GM19043 (cell line): ENCODE measurements around the gene ZNF780A.
"Not testable (repeated sequence)": the region's sequence is repeated elsewhere in the genome, so short reads cannot be mapped to it uniquely, and the experiment has no call there.

Source experiments
- ATAC-seq: cut with Tn5 transposase; IDR thresholded peaks from one replicate; pipeline ENCODE4 v1.9.1; 2021; ENCODE audit warnings: low read depth; ENCODE audit not compliant: unreplicated experiment

The ZNF780A gene

DNA sequence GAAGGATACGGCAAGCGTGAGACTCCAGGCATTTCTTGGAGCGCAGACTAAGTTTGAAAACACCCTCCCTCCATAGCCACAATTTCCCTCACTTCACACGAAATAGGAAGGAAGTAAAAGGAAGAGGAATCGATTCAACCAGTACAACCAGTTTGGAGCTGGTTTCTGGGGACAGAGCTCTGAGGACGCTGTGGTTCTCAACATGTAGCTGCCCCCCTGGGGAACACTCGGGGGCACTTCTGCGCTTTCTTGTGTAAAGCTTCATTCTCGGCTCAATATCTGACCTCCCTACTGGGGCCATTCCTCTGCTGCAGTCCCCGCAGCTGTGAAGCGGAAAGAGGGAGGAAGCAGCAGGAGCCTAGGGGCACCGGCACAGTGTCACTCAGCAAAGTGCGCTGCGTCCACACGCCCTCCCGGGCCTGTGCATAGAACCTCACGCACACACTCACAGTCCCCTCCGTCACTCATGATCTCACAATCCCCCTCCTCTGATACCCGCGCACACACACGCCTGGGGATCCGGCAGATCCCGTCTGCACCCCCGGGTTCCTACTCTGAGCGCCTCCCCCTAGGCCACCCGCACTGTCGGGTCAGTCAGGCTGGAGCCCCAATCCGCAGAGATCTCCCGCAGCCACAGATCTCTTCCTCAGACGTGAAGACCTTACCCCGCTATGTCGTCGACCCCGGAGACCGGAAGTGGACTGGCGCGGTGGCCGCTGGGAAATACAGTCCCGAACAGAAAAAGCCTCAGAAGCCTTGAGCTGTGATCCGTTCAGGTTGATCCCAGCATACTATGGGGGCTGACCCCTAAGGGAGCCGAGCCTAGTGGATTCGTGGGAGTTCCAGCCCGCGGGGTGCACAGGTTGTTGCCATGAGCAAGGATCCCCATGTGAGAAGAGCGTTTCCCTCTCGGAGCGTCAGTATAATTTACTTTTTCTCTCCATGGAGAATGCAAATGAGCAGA is at the start of gene ZNF780A:
TSS of gene ZNF780A (minus strand) at position 703 of the 964 bp plus-strand sequence. CDS start 6,190 bp downstream, outside the sequence.
- ATAC-seq = peak; percentile 51

DNA sequence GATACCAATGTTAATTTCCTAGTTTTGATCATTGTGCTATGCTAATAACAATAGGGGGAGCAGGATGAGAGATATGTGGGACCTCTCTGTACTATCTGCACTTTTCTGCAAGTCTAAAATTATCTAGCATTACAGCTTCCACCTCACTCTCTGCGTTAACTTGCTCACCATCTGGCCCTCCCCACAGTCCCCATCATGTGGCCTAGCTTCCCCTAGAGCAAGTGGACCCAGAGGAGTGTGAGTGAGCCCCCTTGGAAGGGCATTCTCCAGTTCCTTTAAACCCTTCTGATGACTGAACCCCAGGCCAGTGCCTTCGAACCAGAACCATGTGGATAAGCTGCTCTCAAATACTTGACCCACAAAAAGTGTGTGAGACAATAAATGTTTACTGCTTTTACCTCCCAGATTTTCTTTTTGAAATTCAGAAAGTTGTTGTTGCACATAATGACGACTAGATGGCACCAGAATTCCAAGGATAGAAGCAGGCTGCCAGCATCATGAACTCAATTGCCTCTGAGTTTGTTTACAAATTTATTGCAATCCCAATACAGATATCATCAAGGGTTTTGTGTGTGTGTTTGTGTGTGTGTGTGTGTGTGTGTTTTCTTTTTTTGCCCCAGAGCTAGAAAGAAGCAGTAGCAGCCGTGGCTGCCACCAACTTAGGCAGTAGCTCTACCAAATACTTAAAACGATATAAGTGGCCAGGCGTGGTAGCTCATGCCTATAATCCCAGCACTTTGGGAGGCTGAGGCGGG is 49.0 kb upstream of the ZNF780A start:
- no peak for ATAC-seq

DNA sequence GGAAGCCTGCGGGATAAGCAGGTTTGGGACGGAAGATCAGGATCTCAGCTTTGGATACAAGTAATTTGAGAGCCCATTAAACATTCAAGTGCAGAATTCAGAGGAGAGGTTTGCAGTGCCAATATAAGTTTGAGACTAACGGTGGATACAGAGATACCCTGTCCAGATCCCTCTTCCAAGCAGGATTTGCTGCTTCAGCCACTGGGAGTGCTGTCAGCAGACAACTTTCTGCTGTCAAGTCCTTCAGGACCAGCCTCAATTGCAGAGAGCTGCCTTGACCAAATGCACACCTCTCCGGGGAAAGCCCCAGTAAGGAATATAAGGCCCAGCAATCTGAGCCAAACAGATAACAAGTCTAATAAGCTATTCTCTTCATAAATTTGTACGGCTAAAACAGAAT is 46.1 kb upstream of the ZNF780A start:
- ATAC-seq = no peak

DNA sequence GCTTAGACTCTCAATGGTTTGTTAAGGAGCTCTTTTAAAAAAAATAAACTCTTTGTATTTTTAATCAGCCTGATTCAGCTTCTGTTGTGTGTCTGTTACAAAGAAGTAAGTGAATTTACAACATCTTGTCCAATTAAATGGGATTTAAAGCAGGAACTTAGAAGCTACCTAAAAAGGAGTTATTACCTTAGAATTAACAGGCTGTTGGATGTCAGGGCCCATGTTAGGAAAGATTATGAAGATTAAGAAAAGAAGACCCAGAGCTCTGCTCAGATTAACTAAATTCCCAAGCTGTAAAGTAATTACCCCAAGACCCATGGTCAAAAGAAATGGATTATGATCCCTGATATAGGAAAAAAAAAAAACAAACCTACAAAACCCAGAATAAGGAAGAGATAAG is 44.1 kb upstream of the ZNF780A start:
- no peak for ATAC-seq

DNA sequence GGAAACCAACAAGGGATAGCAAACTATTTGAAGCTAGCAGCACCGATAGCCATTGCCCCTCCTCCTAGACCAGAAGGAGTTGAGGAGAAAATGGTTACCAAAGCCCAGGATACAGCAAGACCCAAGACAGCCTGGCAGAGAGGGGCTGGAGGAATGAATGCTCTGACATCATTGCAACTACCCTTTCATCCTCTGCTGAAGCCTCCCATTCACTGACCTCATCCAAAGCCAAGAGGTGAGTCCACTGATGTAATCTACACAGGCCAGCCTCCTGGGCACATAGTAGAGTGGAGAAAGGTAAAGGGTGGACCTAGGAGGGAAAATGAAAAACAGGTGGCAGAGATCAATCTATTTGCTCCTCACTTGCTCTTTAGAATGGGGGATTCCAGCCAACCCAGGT is 42.7 kb upstream of the ZNF780A start:
- ATAC-seq = no peak

DNA sequence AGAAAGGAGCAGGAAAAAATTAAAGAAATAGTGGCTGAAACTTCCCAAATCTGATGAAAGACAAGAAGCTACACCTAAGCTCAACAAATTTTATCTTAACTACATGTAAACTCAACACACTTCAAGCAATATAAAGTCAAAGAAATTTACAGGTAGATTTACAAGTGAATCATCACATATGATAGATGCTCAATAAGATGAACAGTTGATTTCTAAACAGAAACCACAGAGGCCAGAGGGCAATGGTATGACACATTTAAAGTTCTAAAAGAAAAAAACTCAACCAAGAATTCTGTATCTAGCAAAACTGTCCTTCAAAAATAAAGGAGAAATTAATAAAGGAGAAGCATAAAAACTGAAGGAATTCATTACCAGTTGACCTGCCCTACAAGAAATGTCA is 39.3 kb upstream of the ZNF780A start:
- no peak for ATAC-seq

DNA sequence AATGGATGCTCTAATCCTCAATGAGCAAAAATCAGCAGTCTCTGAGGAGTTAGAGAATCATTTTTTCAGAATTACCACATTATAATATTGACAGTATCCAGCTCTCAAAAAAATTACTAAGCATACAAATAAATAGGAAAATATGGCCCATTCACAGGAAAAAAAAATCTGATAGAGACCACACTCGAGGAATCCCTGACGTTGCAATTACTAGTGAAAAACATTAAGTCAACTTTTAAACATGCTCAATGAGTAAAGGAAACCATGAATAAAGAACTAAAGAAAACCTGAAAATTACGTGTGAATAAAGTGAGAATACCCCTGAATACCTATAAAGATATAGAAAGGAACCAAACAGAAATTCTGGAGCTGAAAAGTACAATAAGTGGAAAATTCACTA is 38.7 kb upstream of the ZNF780A start:
- no peak for ATAC-seq

DNA sequence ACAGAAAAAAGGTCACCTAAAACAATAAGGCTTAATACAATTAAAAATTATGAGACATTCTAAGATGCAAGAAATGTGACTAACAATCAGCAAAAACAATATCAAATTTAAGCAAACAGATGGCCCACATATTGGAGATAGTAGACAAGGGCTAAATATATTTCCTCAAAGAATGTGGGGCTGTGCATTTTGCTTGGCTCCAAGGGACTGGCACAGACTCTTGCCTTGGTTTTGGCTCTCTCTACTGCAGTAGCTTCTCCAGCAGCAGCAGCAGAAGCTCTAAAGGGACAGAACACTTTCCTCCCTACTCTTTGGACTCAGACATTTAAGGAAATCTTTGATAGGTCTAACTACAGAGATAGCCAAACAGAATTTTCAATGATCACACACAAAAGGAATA is 38.2 kb upstream of the ZNF780A start:
- ATAC-seq = no peak

DNA sequence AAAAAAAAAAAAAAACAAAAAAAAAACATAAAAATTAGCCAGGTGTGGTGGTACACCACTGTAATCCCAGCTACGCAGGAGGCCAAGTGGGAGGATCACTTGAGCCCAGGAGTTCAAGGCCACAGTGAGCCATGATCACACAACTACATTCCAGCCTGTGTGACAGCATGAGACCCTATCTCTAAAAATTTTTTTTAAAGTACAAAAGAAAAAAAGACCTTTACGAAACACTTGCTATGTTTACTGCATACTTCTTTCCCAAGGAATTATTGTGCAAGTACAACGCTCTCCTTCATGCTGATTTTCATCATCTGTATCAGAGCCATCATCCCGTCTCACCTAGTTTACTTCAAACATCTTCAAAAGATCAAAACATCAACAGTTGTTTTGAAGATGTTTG is 28.6 kb upstream of the ZNF780A start:
- ATAC-seq = no peak

DNA sequence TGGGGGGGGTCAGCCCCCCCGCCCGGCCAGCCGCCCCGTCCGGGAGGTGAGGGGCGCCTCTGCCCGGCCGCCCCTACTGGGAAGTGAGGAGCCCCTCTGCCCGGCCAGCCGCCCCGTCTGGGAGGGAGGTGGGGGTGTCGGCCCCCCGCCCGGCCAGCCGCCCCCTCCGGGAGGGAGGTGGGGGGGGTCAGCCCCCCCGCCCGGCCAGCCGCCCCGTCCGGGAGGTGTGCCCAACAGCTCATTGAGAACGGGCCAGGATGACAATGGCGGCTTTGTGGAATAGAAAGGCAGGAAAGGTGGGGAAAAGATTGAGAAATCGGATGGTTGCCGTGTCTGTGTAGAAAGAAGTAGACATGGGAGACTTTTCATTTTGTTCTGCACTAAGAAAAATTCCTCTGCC is 27.9 kb upstream of the ZNF780A start:
- not testable (repeated sequence) for ATAC-seq

DNA sequence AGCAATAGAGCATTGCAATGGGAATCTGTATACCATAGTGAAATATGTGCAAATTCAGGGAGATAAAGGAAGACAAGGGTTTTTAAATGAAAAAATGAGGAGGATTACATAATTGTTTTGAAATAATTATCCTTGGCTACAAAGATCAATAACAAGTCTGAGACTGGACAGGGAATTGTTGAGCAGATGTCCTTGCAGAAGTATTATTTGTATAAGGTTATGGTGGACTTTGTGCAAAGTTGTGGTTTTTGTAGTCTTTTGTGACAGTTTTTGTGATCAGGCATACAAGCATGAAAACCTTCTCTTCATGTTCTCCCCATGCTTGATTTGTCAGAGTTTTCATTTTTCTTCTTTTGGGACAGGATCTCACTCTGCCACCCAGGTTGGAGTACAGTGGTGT is 25.3 kb upstream of the ZNF780A start:
- no peak for ATAC-seq

DNA sequence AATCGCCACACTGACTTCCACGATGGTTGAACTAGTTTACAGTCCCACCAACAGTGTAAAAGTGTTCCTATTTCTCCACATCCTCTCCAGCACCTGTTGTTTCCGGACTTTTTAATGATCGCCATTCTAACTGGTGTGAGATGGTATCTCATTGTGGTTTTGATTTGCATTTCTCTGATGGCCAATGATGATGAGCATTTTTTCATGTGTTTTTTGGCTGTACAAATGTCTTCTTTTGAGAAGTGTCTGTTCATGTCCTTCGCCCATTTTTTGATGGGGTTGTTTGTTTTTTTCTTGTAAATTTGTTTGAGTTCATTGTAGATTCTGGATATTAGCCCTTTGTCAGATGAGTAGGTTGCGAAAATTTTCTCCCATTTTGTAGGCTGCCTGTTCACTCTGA is 23.4 kb upstream of the ZNF780A start:
- not testable (repeated sequence) for ATAC-seq

DNA sequence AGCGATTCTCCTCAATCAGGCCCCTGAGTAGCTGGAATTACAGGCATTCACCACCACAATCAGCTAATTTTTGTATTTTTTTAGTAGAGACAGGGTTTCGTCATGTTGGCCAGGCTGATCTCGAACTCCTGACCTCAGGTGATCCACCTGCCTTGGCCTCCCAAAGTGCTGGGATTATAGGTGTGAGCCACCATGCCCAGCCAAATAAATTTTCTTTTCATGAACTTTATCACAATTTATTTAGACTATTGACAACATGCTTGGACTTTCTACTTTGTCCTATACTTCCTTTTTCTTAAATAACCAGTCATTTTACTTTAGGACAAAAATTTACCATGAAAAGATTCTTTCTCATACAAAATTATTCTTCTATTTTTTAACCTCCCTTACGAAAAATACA is 21.5 kb upstream of the ZNF780A start:
- ATAC-seq = not testable (repeated sequence)

DNA sequence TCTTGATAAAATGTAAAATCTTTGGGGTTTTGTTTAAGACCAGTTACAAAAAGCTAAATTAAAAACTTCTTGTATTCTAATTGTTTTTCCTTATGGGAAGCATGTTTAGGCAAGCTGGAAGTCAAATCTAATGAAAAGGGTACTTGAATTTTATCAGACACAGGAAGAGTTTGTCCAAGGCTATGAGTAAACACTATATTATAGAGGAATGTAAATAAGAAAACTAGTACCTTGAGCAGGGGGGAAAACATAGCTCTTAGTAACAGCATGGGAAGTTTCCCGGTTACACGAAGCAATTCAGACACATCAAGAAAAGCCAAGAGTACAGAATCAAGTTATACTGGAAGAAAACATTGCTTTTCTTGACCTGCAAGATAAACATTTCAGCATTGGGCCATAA is 19.8 kb upstream of the ZNF780A start:
- ATAC-seq = no peak

DNA sequence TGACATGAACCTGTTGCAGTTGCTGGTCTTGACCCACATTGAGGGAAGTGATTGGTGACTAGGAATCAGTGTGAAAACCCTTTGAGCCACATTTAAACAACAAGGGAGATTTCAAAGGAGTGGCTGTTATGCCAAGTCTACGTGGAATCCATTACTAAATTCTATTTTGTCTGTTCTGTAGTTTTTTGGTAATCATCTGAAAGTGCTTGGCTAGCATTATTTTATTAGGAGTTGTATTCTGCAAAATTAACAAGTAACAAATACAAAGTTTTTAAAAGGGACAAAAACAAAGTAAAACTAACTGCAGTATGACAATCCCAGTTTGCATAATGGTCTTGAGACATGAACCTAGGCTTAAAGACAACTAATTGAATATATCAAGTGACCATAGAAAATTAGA is 14.0 kb upstream of the ZNF780A start:
- ATAC-seq = no peak

DNA sequence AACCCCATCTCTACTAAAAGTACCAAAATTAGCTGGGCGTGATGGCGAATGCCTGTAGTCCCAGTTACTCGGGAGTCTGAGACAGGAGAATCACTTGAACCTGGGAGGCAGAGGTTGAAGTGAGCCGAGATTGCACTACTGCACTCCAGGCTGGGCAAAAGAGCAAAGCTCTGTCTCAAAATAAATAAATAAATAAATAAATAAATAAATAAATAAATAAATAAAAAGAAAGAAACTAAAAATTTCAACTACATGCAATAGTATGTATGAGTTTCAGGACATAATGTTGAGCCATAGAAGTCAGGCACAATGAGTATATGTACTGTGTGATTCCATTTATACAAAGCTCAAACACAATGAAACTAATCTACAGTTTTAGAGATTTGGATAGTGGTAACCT is 12.9 kb upstream of the ZNF780A start:
- no peak for ATAC-seq

DNA sequence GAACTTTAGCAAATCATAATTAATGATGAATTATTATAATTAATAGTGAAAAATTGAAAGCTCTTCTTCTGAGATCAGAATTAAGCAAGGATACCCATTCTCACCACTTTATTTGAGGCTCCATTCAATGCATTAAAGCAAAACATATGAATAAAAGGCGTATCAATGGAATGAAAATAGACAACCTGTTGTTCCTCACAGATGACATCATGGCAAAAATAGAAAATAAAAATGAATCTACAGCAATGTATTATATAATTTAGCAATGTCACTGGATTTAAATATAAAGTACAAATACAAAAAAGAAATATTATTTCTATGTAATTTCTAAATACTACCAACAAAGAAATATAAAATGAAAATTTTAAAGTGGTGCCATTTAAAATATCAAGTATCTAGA is 11.1 kb upstream of the ZNF780A start:
- ATAC-seq = no peak

DNA sequence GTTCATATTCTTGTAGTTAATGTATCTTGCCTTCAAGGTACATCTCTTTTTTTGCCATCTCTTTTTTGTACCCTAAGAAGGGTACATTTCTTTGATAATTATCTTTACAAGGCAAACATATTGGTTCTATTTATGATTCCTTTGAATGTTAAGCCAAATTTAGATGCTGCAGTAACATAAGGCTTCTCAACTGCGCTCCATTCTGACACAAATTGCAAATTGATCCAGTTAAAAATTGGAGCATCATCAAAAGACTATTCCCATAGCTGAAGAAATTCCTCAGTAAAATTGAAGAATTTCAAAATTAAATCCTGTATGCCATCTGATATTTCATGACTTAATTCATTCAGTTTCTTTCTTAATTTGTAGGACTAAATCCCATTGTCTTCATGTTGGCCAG is 2.7 kb upstream of the ZNF780A start:
- ATAC-seq = no peak

DNA sequence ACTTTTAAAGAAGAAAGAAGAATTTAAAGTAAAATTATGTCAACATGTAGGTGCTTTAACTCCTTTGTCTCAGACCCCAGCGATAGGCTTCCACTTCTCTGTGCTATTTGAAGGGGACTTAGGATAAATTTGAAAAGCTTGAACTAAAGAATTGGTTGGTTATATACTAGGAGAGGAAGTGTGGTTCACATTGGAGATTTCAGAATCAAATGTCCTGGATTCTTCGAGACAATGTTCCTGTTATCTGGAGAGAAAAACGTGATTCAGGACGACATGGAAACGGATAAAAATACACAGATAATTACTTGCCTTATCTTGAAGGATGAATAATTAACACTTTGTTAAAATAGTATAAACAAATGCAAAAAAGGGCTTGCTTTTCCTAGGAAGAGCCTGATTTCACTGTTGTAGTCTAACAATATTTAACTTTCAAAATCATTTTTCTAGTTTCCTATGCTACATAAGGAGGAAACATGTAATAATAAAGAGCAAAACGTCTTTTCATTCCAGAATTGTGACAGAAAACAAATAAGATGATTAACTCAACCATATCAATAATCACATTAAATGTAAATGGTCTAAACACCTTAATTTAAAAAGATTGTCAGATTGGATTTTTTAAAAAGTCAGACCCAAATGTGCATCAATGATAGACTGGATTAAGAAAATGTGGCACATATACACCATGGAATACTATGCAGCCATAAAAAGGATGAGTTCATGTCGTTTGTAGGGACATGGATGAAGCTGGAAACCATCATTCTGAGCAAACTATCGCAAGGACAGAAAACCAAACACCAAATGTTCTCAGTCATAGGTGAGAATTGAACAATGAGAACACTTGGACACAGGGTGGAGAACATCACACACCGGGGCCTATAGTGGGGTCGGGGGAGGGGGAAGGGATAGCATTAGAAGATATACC is 724 bp upstream of the ZNF780A start:
- no peak for ATAC-seq

DNA sequence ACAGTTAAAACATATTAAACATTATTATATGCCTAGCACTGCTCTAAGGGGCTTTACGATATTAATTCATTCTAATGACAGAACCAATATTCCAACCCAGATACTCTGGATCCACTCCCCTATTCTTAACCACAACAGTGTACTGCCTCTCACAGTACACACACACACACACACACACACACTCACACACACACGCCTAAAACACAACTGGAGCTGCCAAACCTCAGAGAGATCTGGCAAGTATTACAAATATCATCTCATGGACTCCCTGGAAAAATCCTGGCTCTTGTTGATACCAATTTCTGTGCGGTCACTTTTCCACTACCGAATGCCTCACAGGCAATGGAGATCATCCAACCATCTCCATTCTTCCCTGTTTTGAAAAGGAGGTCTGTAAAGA is 1.3 kb downstream of the ZNF780A start:
- no peak for ATAC-seq
